ENCODE measurements around the gene STIMATE.

STIMATE gene

DNA sequence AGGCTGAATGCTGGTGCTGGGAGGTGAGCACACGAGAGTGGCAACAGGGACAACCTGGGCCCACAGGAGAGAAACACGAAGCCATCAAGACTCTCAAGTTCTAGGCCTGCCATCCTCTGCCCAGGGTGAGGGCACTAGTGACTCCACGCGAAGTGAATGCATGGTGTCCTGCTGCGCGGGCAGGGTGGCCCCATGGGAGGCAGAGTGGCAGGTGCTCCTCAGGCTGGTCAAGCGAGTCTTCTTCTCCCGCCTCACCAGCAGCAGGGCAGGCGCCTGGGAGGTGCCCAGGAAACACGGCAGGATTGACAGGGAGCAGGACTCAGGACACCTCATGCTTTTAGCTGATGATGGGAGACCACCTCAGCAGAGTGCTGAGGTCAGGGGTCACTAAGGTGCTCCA is 26.9 kb downstream of the STIMATE start:
- DNase-seq (ENCODE audit: low spot score) (no peak), FAIRE-seq (no peak)

DNA sequence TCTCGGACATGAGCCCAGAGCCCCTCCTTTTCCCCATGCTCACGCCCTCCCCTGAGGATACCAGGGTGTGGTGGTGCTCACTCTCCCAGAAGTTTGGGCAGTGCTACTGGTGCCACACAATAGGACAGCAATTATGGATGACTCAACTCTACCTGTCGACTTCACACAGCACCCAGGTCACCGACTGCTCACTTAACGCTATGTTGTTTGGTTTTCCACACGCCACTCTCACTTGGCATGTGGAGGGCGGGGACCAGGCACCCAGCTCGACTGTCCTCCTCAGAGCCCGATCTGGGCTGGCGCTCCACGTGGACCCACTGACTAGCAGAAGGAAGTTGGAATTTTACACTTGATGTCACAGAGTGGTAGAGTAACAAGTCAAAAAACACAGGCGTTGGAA is 30.9 kb downstream of the STIMATE start:
- FAIRE-seq, result no peak
- no peak for DNase-seq (ENCODE audit: low spot score)

DNA sequence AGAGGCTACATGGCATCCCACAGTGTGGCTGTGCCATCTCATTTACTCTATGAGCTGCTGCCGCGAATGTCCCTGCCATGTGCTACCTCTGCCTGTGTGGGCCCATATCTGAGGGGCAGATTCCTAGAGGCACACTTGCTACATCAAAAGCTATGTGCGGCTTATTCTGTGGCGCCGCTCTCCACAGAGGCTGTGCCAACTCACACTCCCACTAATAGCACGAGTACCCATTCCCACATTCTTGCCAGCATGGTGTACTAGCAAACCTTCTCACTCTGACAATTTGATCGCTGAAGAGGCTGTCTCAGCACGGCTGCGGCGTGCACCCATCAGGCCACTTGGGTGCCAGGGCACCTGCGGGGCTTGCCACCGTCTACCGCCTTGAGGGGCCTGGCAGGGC is 31.4 kb downstream of the STIMATE start:
- DNase-seq (ENCODE audit: low spot score), result no peak
- no peak for FAIRE-seq

DNA sequence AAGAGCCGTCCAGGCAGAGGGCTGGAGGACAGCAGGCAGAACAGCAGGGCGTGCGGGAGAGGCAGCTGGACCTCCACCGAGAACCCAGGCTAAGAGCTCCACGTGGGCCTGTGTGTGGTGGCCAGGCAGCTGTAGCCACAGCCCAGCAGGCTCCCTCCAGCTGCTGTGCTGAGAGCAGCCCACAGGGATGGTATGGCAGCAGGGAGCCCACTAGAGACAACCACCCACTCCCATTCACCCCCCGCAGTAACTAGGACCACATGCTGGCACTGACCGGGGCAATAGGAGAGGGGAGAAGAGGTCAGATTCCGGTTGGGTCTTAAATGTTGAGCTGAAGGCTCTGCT is 37.0 kb downstream of the STIMATE start:
- DNase-seq (ENCODE audit: low spot score), result no peak
- no peak for FAIRE-seq

DNA sequence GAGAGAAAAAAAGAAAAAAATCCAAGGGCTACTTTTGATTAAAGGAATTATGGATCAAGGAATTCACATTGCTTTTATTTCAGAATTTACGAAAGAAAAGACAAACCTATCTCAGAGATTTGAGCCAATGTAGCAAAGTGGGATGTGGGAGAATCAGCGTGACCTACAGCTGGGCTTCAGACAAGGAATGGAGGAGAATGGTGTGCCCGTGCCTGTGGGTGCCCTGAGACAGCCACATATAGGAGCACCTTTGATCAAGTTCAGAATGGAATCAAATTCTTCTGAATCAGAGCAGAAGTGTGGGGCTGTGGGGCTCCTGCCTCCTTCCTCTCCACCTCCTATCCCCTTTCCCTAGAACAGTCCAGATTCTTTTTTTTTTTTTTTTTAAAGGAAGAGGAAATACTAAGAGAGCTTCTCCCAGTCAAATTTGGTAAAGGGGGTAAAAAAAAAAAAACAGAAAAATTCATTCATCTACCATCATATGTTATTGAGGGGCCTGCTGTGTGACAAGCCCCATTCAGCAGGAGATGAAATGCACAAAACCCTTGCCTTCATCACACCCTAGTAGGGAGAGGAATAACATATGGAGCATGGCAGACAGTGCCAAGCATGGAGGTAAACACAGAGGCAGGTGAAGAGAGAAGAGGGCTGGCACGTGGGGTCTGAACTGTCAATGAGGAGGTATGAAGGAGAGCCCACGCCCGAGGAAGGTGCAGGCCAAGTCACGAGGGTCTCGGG is 37.5 kb downstream of the STIMATE start:
- FAIRE-seq (no peak), DNase-seq (ENCODE audit: low spot score) (no peak)

DNA sequence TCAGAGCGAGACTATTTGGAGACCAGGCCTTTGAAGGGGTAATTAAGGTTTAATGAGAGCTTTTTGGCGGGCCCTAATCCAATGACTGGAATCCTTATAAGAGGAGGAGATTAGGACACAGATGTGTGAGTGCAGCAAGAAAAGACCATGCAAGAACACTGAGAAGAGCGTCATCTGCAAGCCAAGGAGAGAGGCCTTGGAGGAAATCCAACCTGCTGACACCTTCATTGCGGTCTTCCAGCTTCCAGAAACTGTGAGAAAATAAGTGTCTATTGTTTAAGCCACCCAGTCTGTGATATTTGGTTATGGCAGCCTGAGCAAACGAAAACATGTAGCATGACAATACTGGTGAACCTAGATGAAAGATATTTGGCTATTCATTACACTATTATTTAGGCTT is 39.5 kb downstream of the STIMATE start:
- no peak for FAIRE-seq

DNA sequence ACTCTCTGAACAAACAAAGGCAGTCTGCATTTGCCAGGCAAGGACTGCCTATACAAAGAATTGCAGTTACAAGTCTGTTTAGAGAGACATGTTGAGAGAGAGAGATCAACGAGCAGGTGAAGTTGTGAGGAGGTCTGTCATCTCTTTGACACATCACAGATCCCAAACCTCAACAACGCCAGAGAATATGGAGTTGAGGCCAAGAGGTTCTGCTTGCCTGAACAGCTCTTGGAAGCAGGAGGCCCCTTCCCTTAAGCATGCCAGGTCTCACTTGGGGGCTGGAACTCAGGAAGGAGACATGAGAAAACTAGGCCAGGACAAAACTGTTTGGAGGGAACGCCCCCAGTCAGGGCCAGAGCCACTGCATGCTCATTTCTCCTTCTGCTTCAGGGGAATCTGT is 40.2 kb downstream of the STIMATE start:
- DNase-seq (ENCODE audit: low spot score), result no peak
- no peak for FAIRE-seq

More for the DNA sequence above, 39.5 kb downstream of the STIMATE start:
- DNase-seq (ENCODE audit: low spot score), result no peak

DNA sequence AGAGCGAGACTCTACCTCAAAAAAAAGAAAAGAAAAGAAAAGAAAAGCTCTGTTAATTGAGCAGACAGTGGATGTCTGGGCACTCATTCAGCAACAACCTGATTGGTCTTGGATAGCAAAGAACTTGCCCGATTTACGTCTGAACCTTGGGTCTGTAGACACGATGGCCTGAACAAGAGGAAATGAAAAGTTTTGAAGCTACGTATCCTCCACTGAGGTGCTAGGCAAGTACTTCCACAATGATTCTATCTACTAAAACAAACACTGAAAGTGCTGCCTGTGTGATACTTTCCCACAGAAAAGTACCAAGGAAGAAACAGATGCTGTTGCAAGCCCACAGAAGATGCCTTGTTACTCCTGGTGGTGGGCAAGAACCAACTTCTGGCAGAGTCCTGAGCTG is 40.7 kb downstream of the STIMATE start:
- DNase-seq (ENCODE audit: low spot score) (no peak), FAIRE-seq (no peak)

DNA sequence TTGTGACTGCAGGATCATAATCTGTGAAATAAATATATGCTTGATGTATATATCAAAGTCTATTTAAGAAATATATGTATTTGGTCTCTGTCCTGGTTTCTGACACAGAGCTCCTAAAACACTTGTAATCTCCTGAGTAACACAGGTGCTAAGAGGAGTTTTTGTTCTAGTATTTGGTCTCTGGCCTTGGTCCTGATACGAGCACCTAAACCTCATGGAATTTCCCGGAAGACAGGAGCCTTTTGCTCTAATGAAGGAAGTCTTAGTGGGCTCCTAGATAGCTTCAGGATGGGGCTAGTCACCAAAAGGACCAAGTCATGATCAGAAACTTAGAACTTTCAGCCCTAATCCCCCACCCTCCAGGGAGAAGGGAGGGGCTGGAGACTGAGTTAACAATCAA is 43.3 kb downstream of the STIMATE start:
- DNase-seq (ENCODE audit: low spot score) (no peak), FAIRE-seq (no peak)

DNA sequence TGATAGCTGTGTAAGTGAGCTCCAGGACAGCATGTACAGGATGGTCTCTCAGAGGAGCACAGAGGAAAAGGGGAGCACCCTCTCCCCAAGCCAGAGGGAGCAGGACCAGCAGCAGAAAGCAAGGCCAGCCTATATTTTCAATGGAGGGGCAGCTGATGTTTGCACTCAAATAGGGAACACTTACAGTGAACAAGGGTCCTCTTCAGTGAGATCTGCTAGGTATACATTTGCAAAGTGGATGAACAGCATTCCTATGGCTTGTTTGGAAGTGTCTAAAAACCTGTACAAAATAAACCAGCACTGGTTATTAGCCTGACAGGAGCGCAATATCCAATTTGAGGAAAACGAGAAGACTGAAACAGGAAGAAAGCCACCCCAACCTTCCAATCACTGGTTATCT is 44.9 kb downstream of the STIMATE start:
- FAIRE-seq (no peak), DNase-seq (ENCODE audit: low spot score) (no peak)

DNA sequence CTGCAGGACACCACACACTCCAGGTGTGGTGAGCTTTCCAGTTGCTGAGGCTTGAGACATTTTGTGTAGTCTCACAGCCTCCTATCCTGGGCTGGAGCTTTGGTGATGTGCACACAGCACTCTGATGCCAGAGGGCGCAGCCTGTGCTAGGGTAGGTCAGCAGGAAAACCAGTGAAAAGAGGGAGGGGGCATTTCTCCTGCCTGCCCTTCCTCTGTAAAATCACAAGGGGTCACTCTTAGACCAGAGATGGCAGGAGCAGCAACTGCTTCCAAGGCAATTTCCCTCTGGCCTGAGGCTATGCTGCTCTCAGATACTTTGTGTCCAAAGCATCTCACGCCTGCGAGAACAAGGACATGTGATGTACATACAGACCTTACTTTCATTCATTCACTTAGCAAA is 46.0 kb downstream of the STIMATE start:
- FAIRE-seq (no peak), DNase-seq (ENCODE audit: low spot score) (peak; percentile 11)

DNA sequence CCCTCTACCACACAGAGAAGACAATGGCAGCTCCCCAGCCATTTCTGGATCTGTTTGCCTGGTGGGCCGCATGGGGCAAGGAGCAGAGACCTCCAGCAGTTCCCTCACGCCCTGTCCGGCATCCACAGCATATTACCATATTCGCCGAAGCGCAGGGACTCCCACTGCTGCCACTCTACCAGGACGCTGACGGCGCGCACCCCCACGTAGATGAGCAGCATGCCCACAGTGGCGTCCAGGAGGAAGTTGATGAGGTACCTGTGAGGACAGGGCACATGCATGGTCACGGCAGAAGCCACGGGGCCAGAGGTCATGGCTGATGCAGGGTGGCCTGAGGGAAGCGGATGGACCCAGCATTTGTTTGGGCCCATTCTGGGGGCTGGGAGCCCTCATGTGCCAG is 47.7 kb downstream of the STIMATE start:
- DNase-seq (ENCODE audit: low spot score) (no peak), FAIRE-seq (no peak)

DNA sequence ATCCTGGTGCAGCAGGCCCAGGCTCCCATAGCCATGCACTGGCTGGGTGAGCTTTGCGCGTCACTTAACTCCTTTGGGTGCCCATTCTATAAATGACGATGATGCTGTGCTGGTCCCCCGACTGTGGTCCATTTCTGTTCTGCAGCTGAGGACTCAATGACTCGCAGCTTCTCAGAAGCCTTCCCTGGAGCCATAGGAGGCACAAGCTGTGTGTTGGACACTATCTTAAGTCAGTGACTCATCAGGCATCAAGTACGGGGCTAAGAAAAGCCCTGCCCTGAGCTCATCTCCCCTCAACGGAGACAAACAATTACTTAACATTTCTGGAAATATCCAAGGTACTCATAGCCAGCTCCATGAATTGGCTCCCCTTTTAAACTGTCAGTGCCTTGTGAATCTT is 48.7 kb downstream of the STIMATE start:
- no peak for FAIRE-seq

DNA sequence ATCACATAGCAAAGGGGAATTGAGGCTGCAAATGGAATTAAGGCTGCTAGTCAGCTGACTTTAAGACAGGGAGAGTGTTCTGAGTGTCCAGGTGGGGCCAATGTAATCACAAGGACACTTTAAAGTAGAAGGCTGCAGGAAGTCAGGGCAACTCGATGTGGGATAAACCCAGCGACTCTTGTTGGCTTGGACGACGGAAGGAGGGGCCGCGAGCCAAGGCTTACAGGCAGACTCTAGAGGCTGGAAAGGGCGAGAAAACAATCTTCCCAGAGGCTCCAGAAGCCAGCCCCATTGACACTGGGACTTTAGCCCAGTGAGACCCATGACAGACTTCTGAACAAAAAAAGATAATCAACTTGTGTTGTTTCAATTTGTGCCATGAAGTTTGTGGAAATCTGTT is 49.6 kb downstream of the STIMATE start:
- no peak for FAIRE-seq
- DNase-seq (ENCODE audit: low spot score), result no peak

More for the DNA sequence above, 48.7 kb downstream of the STIMATE start:
- peak; percentile 29 for DNase-seq (ENCODE audit: low spot score)

DNA sequence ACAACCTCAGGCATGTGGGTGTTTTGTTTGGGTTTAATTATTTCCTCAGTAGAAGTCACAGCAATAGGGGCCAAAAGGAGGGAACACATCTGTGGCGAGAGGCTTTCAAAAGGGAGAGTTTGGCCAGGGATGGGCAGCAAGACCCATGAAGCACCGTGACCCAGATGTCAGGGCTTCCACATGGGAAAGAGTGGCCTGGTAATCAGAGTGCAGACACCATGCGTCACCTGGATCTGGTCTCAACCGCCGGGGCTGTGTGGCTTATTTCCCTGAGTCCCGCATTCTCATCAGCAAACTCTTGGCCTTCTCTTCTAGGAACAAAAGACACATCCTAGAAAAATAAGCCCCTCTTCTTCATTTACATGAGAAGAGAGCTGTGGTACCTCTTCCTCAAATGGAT is 50.1 kb downstream of the STIMATE start:
- no peak for FAIRE-seq
- DNase-seq (ENCODE audit: low spot score), result no peak

DNA sequence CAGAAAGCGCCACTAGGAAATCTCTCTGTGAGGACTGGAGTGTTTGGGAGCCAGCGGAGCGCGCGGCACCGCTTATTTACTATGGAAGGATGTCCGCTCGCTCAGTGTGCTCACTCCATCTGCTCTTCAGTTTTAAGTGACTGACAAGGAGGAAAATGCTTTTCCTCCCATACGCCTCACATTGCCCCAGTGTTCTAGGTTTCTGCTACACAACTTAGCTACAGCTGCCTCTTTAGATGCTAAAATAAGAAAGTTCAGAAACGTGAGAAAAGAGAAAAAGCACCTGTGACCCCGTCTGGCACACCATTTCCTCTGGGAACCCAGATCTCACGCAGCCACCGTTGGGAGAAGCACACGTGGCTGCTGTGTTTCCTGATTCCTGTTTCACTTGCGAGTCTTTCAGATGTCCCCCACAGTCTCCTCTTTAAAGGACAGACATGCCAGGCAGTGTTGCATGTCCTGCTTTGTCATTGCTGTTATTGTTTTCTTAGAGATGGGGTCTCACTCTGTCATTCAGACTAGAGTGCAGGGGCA is 50.8 kb downstream of the STIMATE start:
- FAIRE-seq, result no peak
- DNase-seq (ENCODE audit: low spot score), result no peak

DNA sequence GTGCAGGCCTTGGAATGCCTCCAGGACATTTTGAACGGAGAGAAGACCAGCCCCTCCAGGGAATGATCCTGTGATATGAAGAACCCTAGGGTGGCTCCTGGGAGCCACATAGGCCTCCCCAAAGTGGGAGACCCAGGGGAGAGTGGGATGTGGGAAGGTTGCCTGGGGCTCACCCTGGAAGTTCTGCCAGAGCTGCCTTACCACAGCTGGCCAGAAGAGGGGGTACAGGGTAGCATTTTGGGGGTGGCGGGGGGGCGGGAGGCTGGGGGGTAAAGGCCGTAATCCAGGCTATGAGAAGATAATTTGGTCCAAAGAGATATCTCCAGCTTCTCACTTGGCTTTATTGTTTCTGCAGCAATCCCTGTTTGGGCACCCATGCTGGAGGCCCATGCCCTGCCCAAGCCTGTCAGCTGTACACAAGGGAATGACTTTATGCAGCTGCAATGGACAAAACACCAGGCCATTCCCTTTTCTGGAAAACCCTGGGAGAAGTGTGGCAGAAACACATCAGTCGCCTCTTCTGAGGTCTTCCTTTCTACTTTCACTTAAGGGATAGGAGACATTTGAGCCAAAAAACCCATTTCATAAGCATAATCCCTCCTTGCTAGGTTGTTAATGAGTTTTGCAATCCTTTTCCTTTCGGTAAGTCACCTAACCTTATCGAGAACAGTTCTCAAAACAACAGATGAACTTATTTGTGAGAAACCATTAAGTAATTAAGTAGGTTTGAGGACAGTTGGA is 51.5 kb downstream of the STIMATE start:
- no peak for DNase-seq (ENCODE audit: low spot score)
- no peak for FAIRE-seq

DNA sequence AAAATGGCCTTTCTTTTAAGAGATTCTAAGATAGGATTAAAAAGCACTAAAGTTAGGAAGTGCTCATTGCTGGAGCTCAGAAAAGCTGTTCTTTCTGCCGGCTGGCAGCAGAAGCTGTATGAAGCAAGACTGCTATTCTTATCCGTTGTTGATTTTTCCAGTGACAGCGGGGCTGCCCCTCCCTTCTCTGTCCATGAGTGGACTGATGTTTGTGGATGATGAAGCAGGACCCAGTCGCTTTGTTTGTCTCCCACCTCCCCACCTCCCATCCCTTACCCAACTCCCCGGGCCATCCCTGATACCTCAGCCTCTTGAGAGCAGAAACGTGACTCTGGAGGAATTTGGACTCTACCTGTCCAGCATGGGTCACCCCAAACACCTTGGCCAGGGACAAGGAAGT is 52.2 kb downstream of the STIMATE start:
- no peak for FAIRE-seq
- no peak for DNase-seq (ENCODE audit: low spot score)

DNA sequence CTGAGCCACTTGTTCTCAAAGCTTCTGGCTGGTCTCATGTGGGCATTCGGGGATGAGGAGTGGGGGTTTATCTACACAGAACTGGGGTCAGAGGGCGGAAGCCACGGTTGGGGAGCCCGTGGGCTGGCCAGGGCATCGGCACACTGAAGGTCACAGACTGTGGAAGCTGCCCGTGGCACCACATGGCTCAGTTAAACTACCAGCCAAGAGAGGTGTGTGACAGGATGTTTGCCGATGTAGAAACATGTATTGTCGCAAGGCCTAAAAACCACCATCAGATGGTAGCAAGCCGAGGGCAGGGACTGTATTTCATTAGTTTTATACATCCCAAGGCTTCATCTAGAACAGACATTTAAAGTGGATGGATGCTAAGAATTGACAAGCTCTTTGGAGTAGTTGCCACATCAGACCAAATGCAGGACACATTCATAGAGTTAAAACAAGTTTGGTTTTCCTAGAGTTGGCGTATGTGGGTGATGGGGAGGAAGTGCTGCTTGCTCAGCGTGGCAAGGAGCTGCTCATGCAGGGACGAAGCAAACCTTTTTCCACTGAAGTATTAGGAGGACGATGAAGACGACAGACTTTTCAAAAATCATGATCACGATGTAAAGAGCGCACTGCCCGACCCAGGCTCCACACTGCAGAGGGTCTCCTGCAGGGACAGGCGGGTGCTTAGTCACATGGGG is 52.9 kb downstream of the STIMATE start:
- DNase-seq (ENCODE audit: low spot score) (no peak), FAIRE-seq (no peak)

DNA sequence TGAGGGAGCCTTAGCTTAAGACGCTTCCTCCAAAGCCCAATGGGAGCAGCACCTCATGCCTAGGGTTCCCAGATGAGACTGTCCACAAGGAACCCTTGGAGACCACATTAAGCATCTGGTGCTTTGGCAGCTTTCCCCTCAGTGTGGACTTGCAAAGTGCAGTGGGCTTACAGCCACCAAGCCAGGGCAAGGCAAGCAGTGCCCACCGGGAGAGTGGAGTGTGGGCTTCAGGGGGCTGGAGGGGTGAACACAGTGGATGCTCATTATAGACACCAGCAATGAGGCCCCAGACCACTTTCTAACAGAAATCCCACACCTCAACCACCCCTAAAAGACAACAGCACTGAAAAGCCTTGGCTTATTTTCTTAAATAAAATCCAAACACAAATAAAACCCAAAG is 53.5 kb downstream of the STIMATE start:
- no peak for FAIRE-seq

DNA sequence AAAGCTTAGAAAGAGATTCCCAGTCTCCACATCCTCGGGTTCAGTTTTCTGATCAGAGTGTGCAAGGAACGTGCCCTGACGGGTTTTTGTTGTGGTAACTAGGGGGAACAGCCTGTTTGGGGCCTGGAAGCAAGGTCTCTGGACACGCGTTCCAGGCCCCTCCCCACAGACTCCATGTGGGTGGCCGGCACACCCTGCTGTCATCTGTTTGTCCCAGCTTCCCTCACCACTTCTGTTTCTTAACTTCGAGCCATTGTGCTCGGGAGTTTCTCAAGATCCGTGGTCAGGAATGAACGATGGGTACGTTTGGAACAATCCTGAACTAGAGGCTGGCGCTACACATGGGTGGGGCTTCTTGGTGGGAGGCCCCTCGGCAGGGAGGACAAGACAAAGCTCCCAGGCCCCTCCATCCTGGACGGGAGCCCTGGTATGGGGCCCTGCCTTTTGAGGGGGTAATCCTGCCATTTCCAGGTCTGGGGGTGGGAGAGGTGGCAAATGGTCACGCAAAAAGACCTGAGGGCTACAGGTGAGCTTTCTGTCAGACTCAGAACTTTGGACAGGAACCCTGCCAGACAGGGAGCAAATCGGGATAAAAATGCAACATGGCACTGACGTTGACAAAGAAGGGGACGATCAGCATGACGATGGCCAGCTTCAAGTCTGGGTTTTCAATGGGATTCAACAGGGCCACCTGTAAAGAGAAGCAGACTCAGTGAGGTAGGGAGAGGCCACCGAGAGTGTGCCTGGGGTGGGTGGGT is 54.1 kb downstream of the STIMATE start:
- FAIRE-seq (no peak), DNase-seq (ENCODE audit: low spot score) (no peak)

More for the DNA sequence above, 53.5 kb downstream of the STIMATE start:
- DNase-seq (ENCODE audit: low spot score), result no peak

DNA sequence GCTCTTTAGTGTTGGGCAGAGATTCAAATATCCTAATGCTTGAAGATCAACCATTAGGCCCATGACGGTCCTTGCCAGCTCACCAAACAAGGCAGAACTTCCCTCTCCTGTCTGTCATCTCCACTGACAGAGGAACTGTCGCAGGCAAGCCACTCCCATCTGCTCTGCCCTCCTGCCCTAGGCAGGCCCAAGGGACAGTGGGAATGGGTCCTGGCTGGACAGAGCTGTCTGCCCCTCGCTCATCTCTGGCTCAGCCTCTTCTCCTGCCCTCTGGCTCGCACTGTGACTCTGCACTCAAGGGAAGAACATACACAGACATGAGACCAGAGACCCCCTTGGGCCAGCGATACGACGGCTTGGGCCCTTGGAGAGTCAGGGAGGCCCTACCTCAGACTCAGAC is 54.9 kb downstream of the STIMATE start:
- FAIRE-seq (no peak), DNase-seq (ENCODE audit: low spot score) (no peak)
